NB4 (cell line): Measurements from ENCODE around the gene RPL4.

ENCODE experiments used
- CTCF ChIP-seq: IDR thresholded peaks from one replicate; pipeline ENCODE4 v1.5.1; 2012; ENCODE audit warnings: low read depth, low read length
- POLR2A ChIP-seq: IDR thresholded peaks from 2 replicates; pipeline ENCODE4 v1.6.1; 2011; ENCODE audit warnings: mild to moderate bottlenecking; ENCODE audit not compliant: insufficient read length; ENCODE audit errors: extremely low read depth

GRCh38 chr15:66515901-66516322, 11.3 kb upstream of the RPL4 start:
- no peak for TF ChIP-seq CTCF
- TF ChIP-seq POLR2A = no peak
